Keratinocyte (primary cell): ENCODE results near the gene EPHX1.

Experiments used
- CTCF ChIP-seq, 3 experiments: IDR thresholded peaks in 1 of 3; conservative IDR thresholded peaks in 1 of 3; optimal IDR thresholded peaks in 1 of 3; 2 replicates in 2 of 3; 3 replicates in 1 of 3; pipeline versions ENCODE3 to v1.5.1; 2011; ENCODE audit warnings: low read length in 3 of 3, mild to moderate bottlenecking in 3 of 3, moderate library complexity in 2 of 3, control low read depth in 1 of 3, inconsistent platforms in 1 of 3; ENCODE audit not compliant: insufficient read depth in 2 of 3; ENCODE audit errors: extremely low read depth in 1 of 3
- EZH2 ChIP-seq: IDR thresholded peaks from one replicate; pipeline ENCODE4 v1.6.1; 2012; ENCODE audit warnings: inconsistent platforms, mild to moderate bottlenecking, low read length, moderate library complexity

GRCh38 chr1:225776294-225776693, 33.6 kb upstream of the EPHX1 start:
- TF ChIP-seq CTCF (optimal IDR thresholded peaks at IDR 0.05 in 1 of 3, IDR thresholded peaks at IDR 0.05 in 1 of 3, conservative IDR thresholded peaks at IDR 0.05 in 1 of 3; ENCODE audit: extremely low read depth in 1 of 3, insufficient read depth in 2 of 3, low read length in 3 of 3) = no peak
- no peak for TF ChIP-seq EZH2
